Mucosa of rectum (tissue), 2 donors: ENCODE results near the gene TDRKH.

Source experiments
- H3K27ac ChIP-seq, 2 donors: one replicate each; pipeline ENCODE4 v1.7.0; 2013; ENCODE audit warnings: inconsistent platforms in 2 of 2, low read depth in 2 of 2, low read length in 2 of 2
- H3K27me3 ChIP-seq, 2 donors: one replicate each; pipeline ENCODE4 v1.7.0; 2013; ENCODE audit warnings: low read length in 2 of 2; ENCODE audit not compliant: control insufficient read depth in 2 of 2, insufficient read depth in 2 of 2
- H3K36me3 ChIP-seq, 2 donors: one replicate each; pipeline ENCODE4 v1.7.0; 2013; ENCODE audit warnings: low read length in 2 of 2; ENCODE audit not compliant: control insufficient read depth in 2 of 2, insufficient read depth in 2 of 2
- H3K4me1 ChIP-seq, 2 donors: one replicate each; pipeline ENCODE4 v1.7.0; 2013; ENCODE audit warnings: low read length in 2 of 2, mild to moderate bottlenecking in 1 of 2; ENCODE audit not compliant: control insufficient read depth in 2 of 2, insufficient read depth in 2 of 2
- H3K4me3 ChIP-seq, 2 donors: one replicate each; pipeline ENCODE4 v1.7.0; 2013; ENCODE audit warnings: low read length in 2 of 2
- H3K9ac ChIP-seq, 2 donors: one replicate each; pipeline ENCODE4 v1.7.0; 2013; ENCODE audit warnings: low read length in 2 of 2, low read depth in 1 of 2, mild to moderate bottlenecking in 1 of 2
- H3K9me3 ChIP-seq, 2 donors: one replicate each; pipeline ENCODE4 v1.7.0; 2013; ENCODE audit warnings: low read length in 2 of 2; ENCODE audit not compliant: control insufficient read depth in 2 of 2
- donor health status: healthy.
- donor health status: Normal muscosa, but diverticular disease.

TDRKH gene

GRCh38 chr1:151825204-151825603 lies 34.9 kb upstream of the TDRKH start:
- Histone ChIP-seq H3K36me3 (peaks cover 2 to 3% of the 10 kb centered on the region in 2 donors), H3K9ac (no peak overlapping the region), H3K27ac (no peak overlapping the region), H3K27me3 (no peaks in the 10 kb centered on the region), H3K4me1 (peaks cover 12 to 14% of the 10 kb centered on the region in 2 donors), H3K4me3 (no peak overlapping the region), H3K9me3 (no peaks in the 10 kb centered on the region)

GRCh38 chr1:151823175-151823574 lies 32.9 kb upstream of the TDRKH start:
- no peak overlapping the region for H3K27ac ChIP-seq
- no peaks in the 10 kb centered on the region for H3K9me3 ChIP-seq
- H3K9ac ChIP-seq = no peak overlapping the region
- peaks cover under 1 to 3% of the 10 kb centered on the region in 2 donors for H3K36me3 ChIP-seq
- no peaks in the 10 kb centered on the region for H3K27me3 ChIP-seq
- H3K4me1 ChIP-seq = no peaks in the 10 kb centered on the region
- H3K4me3 ChIP-seq = no peak overlapping the region

GRCh38 chr1:151822404-151822803 lies 32.1 kb upstream of the TDRKH start:
- no peaks in the 10 kb centered on the region for H3K9me3 ChIP-seq
- H3K9ac ChIP-seq = peak overlapping the region in 1 of 2 donors; percentile 6
- H3K27me3 ChIP-seq = no peaks in the 10 kb centered on the region
- no peak overlapping the region for H3K4me3 ChIP-seq
- H3K36me3 ChIP-seq = peaks cover 0 to 3% of the 10 kb centered on the region in 2 donors
- no peaks in the 10 kb centered on the region for H3K4me1 ChIP-seq
- H3K27ac ChIP-seq = no peak overlapping the region

DNA sequence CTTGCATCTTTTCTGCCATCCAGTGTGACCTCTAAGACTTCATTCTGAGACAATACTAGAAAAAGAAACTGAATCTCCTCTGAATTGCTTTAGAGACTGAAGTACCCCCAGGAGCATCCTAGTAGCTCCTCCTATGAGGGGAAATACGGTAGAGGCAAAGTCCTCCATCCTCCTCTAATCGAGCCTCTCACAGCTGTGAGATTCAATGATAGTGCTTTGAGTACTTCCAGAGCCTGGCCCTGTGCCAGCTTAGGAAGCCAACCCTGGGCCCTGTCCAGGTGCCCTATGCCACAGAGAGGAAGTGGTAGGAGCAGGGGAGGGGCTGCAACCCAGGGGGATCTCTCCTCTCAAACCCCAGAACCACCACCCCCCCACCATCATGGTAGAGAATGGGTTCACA lies 30.6 kb upstream of the TDRKH start:
- H3K4me3 ChIP-seq = no peak overlapping the region
- H3K27ac ChIP-seq = no peak overlapping the region

DNA sequence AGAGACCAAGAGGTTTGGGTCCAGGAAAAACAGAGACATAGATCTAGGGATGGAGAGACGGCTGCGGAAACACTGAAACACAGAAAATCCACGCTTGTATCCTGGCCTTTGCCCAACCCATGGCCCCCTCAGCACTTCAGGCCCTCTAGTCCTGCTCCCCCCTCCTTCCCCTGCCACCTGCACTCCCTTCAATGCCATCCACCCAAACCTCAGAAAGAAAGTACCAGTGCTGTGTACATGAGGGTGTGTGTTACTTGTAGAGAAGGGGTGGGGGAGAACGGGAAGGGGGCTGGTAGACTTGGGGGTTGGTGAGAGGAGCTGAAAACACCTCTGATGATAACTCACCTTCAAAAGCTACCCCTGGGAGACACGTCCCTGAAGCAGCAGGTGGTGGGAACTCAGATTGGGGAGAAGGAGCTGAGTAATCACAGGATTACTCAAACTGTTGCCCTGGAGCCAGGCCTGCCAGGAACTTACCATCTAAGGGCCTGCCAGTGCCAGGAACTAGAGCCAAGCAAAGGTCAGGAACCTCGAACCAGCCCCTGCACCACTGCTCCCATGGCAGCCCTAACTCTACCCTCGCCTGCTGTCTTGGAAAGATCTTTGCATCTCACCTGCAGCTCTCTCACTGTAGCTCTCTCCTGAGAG lies 29.8 kb upstream of the TDRKH start:
- Histone ChIP-seq H3K27ac (no peak overlapping the region), H3K9ac (no peak overlapping the region), H3K4me3 (no peak overlapping the region), H3K9me3 (no peaks in the 10 kb centered on the region), H3K36me3 (peaks cover 4 to 5% of the 10 kb centered on the region in 2 donors), H3K4me1 (no peaks in the 10 kb centered on the region), H3K27me3 (no peaks in the 10 kb centered on the region)

More for the DNA sequence above, 30.6 kb upstream of the TDRKH start:
- H3K9ac ChIP-seq = no peak overlapping the region
- no peaks in the 10 kb centered on the region for H3K9me3 ChIP-seq
- no peaks in the 10 kb centered on the region for H3K4me1 ChIP-seq
- peaks cover 2 to 3% of the 10 kb centered on the region in 2 donors for H3K36me3 ChIP-seq
- no peaks in the 10 kb centered on the region for H3K27me3 ChIP-seq

DNA sequence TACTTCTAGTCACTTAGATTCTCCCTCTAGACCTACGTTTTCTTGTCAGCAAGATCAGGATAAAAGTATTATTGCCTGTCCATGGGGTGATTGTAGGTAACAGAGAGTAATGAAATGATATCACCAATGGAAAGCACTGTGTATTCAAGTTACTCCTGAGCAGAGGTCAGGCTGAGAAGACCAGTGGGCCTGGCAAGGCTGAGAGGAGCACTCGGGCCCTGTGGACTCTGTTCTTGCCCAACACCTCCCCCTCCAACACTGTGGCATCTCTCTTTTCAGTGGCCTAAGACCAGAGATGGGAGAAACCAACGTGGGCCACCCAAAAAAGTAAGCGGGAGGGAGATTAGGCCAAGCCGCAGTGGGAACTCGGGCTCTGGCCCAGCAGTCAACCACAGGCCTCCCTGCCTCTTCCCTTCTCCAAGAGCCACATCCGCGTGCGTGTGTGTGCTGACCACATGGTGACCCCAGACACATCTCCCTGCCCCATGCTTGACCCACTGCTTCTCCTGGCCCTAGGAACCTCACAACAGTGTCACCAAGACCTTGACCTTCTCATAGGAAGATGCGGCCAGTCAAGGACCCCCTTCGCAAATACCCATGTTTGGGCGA lies 29.0 kb upstream of the TDRKH start:
- Histone ChIP-seq H3K9ac (no peak overlapping the region), H3K9me3 (no peaks in the 10 kb centered on the region), H3K36me3 (peaks cover 4 to 11% of the 10 kb centered on the region in 2 donors), H3K4me1 (no peaks in the 10 kb centered on the region), H3K27ac (no peak overlapping the region), H3K4me3 (no peak overlapping the region), H3K27me3 (no peaks in the 10 kb centered on the region)

DNA sequence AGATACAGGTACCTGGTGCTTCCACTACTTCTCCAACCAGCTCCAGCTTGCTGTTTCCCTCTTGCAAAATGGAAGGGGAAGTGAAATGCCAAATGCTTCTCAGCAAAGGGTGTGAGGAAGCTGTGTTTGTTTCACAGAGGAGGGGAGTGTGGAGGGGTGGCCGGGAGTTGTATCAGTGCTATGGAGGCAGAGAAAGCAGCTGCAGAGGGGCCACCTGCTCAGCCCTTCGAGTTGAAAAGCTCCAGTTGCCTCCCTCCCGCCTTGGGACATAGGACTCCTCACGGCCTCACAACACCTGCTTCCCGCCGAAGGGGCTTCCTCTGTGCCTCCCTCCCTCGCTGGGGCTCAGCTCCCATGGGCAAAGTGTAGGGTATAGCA lies 27.0 kb upstream of the TDRKH start:
- H3K36me3 ChIP-seq = peaks cover 6 to 13% of the 10 kb centered on the region in 2 donors
- H3K27ac ChIP-seq = no peak overlapping the region
- H3K9me3 ChIP-seq = no peaks in the 10 kb centered on the region
- no peak overlapping the region for H3K9ac ChIP-seq
- H3K4me3 ChIP-seq = no peak overlapping the region
- no peaks in the 10 kb centered on the region for H3K4me1 ChIP-seq
- H3K27me3 ChIP-seq = no peaks in the 10 kb centered on the region

DNA sequence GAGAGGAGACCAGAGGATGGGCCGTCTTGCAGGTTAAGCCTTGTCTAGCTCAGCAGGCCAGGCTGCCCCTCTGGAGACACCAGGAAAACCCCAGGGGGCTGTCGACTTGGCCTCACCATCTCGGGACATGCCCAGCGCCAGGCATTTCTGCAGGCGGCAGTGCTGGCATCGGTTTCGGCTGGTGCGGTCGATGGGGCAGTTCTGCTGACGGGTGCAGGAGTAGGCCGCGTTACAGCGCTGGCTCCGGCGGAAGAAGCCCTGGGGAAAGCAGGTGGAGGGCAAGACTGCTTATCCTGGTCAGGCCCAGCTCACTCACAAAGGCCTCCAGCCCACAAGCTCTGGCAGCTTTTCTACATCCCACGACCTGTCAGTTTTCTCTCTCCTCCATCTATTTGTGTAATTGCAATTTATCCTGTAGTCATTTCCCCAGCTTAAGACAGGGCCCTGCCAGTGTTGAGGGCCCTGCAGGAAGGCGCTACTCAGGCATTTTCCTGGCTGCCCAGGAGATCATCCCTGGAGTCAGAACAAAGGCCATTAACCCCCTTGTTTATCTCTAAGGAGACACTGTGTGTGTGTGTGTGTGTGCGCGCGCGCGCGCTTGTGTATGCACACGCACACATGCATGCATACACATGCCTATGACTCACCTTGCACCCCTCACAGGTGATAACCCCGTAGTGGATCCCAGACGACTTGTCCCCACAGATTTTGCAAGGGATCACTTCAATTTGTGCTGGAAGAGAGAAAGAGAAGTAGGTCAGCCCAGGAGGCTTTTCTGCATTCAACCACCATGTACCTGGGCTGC lies 26.4 kb upstream of the TDRKH start:
- Histone ChIP-seq H3K36me3 (peaks cover 6 to 15% of the 10 kb centered on the region in 2 donors), H3K27me3 (no peaks in the 10 kb centered on the region), H3K27ac (no peak overlapping the region), H3K4me1 (no peaks in the 10 kb centered on the region), H3K9ac (no peak overlapping the region), H3K9me3 (no peaks in the 10 kb centered on the region), H3K4me3 (no peak overlapping the region)

DNA sequence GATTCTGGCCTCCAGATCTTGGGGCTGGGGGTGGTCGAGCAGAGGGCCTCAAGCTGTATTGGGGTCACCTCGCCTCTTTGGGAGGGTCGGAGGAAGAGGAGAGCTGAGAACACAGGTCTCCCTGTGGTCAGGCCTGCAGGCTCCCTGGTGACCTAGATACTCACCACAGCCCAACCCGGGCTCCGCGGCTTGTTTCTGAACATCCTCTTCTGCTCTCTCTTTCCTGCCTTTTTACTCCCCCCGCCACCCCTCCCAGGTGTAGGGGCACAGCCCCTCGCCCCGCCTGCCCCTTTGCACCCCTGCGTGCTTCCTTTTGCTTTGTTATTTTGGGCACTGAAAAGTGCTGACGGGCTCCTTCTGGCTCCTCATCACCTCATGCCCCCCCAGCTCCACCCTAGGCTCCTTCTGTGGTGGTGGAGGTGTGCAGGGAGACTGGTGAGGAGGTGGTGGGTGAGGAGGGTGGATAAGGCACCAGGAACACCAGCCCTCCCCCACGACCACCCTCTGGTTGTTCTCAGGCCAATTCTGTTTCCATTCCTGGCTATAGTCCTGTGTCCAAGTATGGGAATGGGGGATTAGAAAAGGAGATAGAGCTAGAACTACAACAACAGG lies 25.5 kb upstream of the TDRKH start:
- H3K27me3 ChIP-seq = no peaks in the 10 kb centered on the region
- no peaks in the 10 kb centered on the region for H3K4me1 ChIP-seq
- H3K4me3 ChIP-seq = no peak overlapping the region
- no peak overlapping the region for H3K9ac ChIP-seq
- H3K9me3 ChIP-seq = no peaks in the 10 kb centered on the region
- no peak overlapping the region for H3K27ac ChIP-seq
- H3K36me3 ChIP-seq = peaks cover 6 to 13% of the 10 kb centered on the region in 2 donors
